ENCODE data around the gene OPN1SW.

Gene OPN1SW

GRCh38 chr7:128774921-128775320 lies 673 bp downstream of the OPN1SW start:
- Histone ChIP-seq H3K27me3 (no peaks in the 10 kb centered on the region), H3K4me3 (ENCODE audit: low read depth, low read length) (no peak overlapping the region), H3K36me3 (peaks cover 43% of the 10 kb centered on the region), H3K4me1 (no peaks in the 10 kb centered on the region), H3K9me3 (0 out of 2 replicates have a peak, but pooled peaks cover 2% of the 10 kb centered on the region)
- TF ChIP-seq, protein P1, sequence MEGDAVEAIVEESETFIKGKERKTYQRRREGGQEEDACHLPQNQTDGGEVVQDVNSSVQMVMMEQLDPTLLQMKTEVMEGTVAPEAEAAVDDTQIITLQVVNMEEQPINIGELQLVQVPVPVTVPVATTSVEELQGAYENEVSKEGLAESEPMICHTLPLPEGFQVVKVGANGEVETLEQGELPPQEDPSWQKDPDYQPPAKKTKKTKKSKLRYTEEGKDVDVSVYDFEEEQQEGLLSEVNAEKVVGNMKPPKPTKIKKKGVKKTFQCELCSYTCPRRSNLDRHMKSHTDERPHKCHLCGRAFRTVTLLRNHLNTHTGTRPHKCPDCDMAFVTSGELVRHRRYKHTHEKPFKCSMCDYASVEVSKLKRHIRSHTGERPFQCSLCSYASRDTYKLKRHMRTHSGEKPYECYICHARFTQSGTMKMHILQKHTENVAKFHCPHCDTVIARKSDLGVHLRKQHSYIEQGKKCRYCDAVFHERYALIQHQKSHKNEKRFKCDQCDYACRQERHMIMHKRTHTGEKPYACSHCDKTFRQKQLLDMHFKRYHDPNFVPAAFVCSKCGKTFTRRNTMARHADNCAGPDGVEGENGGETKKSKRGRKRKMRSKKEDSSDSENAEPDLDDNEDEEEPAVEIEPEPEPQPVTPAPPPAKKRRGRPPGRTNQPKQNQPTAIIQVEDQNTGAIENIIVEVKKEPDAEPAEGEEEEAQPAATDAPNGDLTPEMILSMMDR (IDR thresholded peaks at IDR 0.05; ENCODE audit: low read depth, low read length), result no peak
- DNase-seq, result no peak

- no peak overlapping the region for H3K4me3 ChIP-seq (ENCODE audit: low read depth, low read length)
- peaks cover 51% of the 10 kb centered on the region for H3K36me3 ChIP-seq
- H3K4me1 ChIP-seq, result no peaks in the 10 kb centered on the region
- TF ChIP-seq, protein P1 (IDR thresholded peaks at IDR 0.05; ENCODE audit: low read depth, low read length), result no peak
- no peak for DNase-seq
- no peaks in the 10 kb centered on the region for H3K27me3 ChIP-seq
- H3K9me3 ChIP-seq, result 0 out of 2 replicates have a peak, but pooled peaks cover 2% of the 10 kb centered on the region
These were observed 1.4 kb downstream of the OPN1SW start for GRCh38 chr7:128774029-128774689.

DNA sequence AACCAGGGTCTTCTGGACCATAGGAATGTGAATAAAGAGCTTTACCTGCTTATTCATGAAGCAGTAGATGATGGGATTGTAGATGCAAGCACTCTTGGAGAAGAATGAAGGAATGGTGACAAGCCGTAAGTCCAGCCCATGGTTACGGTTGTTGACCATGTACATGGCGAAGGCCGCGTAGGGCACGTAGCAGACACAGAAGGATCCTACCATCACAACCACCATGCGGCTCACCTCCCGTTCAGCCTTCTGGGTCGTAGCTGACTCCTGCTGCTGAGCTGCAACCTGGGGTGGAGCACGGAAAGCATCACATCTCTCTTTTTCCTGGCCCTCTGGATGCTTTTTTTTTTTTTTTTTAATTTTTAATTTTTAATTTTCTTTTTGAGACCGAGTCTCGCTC lies 2.0 kb downstream of the OPN1SW start:
- H3K36me3 ChIP-seq, result peaks cover 55% of the 10 kb centered on the region

GRCh38 chr7:128770233-128770632 lies 5.4 kb downstream of the OPN1SW start:
- Histone ChIP-seq H3K4me1 (no peaks in the 10 kb centered on the region), H3K36me3 (peaks cover 83% of the 10 kb centered on the region), H3K4me3 (ENCODE audit: low read depth, low read length) (no peak overlapping the region), H3K9me3 (no peaks in the 10 kb centered on the region), H3K27me3 (no peaks in the 10 kb centered on the region)
- TF ChIP-seq, protein P1 (IDR thresholded peaks at IDR 0.05; ENCODE audit: low read depth, low read length), result no peak
- no peak for DNase-seq

More for the DNA sequence above, 2.0 kb downstream of the OPN1SW start:
- Histone ChIP-seq H3K4me1 (no peaks in the 10 kb centered on the region), H3K4me3 (ENCODE audit: low read depth, low read length) (no peak overlapping the region), H3K9me3 (0 out of 2 replicates have a peak, but pooled peaks cover 2% of the 10 kb centered on the region), H3K27me3 (no peaks in the 10 kb centered on the region)
- DNase-seq, result no peak
- TF ChIP-seq, protein P1 (IDR thresholded peaks at IDR 0.05; ENCODE audit: low read depth, low read length), result no peak

- DNase-seq, result no peak
- no peak overlapping the region for H3K4me3 ChIP-seq (ENCODE audit: low read depth, low read length)
- H3K9me3 ChIP-seq, result no peaks in the 10 kb centered on the region
- H3K36me3 ChIP-seq, result peaks cover 86% of the 10 kb centered on the region
- no peaks in the 10 kb centered on the region for H3K4me1 ChIP-seq
- TF ChIP-seq, protein P1 (IDR thresholded peaks at IDR 0.05; ENCODE audit: low read depth, low read length), result no peak
- no peaks in the 10 kb centered on the region for H3K27me3 ChIP-seq
These were observed 8.0 kb downstream of the OPN1SW start for GRCh38 chr7:128767475-128768110.

- Histone ChIP-seq H3K36me3 (peaks cover 87% of the 10 kb centered on the region), H3K27me3 (no peaks in the 10 kb centered on the region), H3K4me3 (ENCODE audit: low read depth, low read length) (no peak overlapping the region), H3K4me1 (no peaks in the 10 kb centered on the region), H3K9me3 (no peaks in the 10 kb centered on the region)
- TF ChIP-seq, protein P1 (IDR thresholded peaks at IDR 0.05; ENCODE audit: low read depth, low read length), result no peak
- DNase-seq, result no peak
These were observed 12.1 kb downstream of the OPN1SW start for GRCh38 chr7:128763541-128763940.
